ENCODE data around the gene FXYD2.

FXYD2 gene

GRCh38 chr11:117857734-117858414, 33.3 kb upstream of the FXYD2 start:
- no peak for DNase-seq

- no peak for DNase-seq
These were observed 31.5 kb upstream of the FXYD2 start for GRCh38 chr11:117855912-117856651.

- no peak for DNase-seq
These were observed 30.8 kb upstream of the FXYD2 start for GRCh38 chr11:117855186-117855845.

GRCh38 chr11:117852309-117852708, 27.8 kb upstream of the FXYD2 start:
- no peak for DNase-seq

GRCh38 chr11:117851852-117852251, 27.3 kb upstream of the FXYD2 start:
- DNase-seq: no peak

- DNase-seq: peak in 1 of 14 donors; percentile 12
These were observed 26.6 kb upstream of the FXYD2 start for GRCh38 chr11:117851106-117851505.

GRCh38 chr11:117849781-117850414, 25.4 kb upstream of the FXYD2 start:
- no peak for DNase-seq

GRCh38 chr11:117843666-117844484, 19.3 kb upstream of the FXYD2 start:
- peak in 11 of 14 donors; percentile 23 to 77 (median 41) for DNase-seq

GRCh38 chr11:117842131-117842941, 17.8 kb upstream of the FXYD2 start:
- peak in 1 of 14 donors; percentile 23 for DNase-seq

GRCh38 chr11:117841551-117842031, 17.0 kb upstream of the FXYD2 start:
- DNase-seq: no peak

- DNase-seq: no peak
These were observed 16.5 kb upstream of the FXYD2 start for GRCh38 chr11:117840881-117841550.

GRCh38 chr11:117839936-117840813, 15.6 kb upstream of the FXYD2 start:
- DNase-seq: no peak

GRCh38 chr11:117839380-117839881, 14.9 kb upstream of the FXYD2 start:
- DNase-seq: no peak

- no peak for DNase-seq
These were observed 14.4 kb upstream of the FXYD2 start for GRCh38 chr11:117838901-117839300.

- no peak for DNase-seq
These were observed 13.2 kb upstream of the FXYD2 start for GRCh38 chr11:117837791-117838190.

GRCh38 chr11:117837070-117837776, 12.7 kb upstream of the FXYD2 start:
- DNase-seq: no peak

GRCh38 chr11:117836077-117836960, 11.8 kb upstream of the FXYD2 start:
- DNase-seq: no peak

Data from C1 segment of cervical spinal cord (tissue), 14 donors.